ENCODE data around the gene OMD.
"Not testable (repeated sequence)": the region's sequence is repeated elsewhere in the genome, so short reads cannot be mapped to it uniquely, and the experiment has no call there.

OMD gene

GRCh38 chr9:92411157-92411556, 13.1 kb downstream of the OMD start:
- DNase-seq (ENCODE audit: low spot score) = not testable (repeated sequence)

- DNase-seq (ENCODE audit: low spot score) = no peak
These were observed 15.4 kb downstream of the OMD start for GRCh38 chr9:92408747-92409478.

GRCh38 chr9:92407818-92408217, 16.5 kb downstream of the OMD start:
- peak; percentile 34 for DNase-seq (ENCODE audit: low spot score)

- DNase-seq (ENCODE audit: low spot score) = no peak
These were observed 17.8 kb downstream of the OMD start for GRCh38 chr9:92406477-92406876.

GRCh38 chr9:92405818-92406217, 18.5 kb downstream of the OMD start:
- no peak for DNase-seq (ENCODE audit: low spot score)

- DNase-seq (ENCODE audit: low spot score) = peak; percentile 34
These were observed 20.0 kb downstream of the OMD start, which contains the start of gene OGN for GRCh38 chr9:92404042-92404836. Gene OGN (minus strand): TSS chr9:92404578. CDS start chr9:92403407, 1,171 bp downstream.

GRCh38 chr9:92402826-92403745, 21.2 kb downstream of the OMD start:
- DNase-seq (ENCODE audit: low spot score) = no peak

GRCh38 chr9:92402360-92402759, 21.9 kb downstream of the OMD start:
- DNase-seq (ENCODE audit: low spot score) = no peak

GRCh38 chr9:92397853-92398252, 26.4 kb downstream of the OMD start:
- DNase-seq (ENCODE audit: low spot score) = no peak

GRCh38 chr9:92395617-92396016, 28.7 kb downstream of the OMD start:
- DNase-seq (ENCODE audit: low spot score) = no peak

- DNase-seq (ENCODE audit: low spot score) = peak; percentile 49
These were observed 30.6 kb downstream of the OMD start for GRCh38 chr9:92393686-92394085.

- DNase-seq (ENCODE audit: low spot score) = no peak
These were observed 31.6 kb downstream of the OMD start for GRCh38 chr9:92392690-92393089.

- no peak for DNase-seq (ENCODE audit: low spot score)
These were observed 38.3 kb downstream of the OMD start for GRCh38 chr9:92385953-92386352.

GRCh38 chr9:92385477-92385876, 38.8 kb downstream of the OMD start:
- DNase-seq (ENCODE audit: low spot score) = no peak

GRCh38 chr9:92385001-92385400, 39.3 kb downstream of the OMD start:
- DNase-seq (ENCODE audit: low spot score) = no peak

GRCh38 chr9:92384375-92384774, 39.9 kb downstream of the OMD start:
- no peak for DNase-seq (ENCODE audit: low spot score)

- DNase-seq (ENCODE audit: low spot score) = no peak
These were observed 42.5 kb downstream of the OMD start for GRCh38 chr9:92381775-92382174.

GRCh38 chr9:92380603-92381002, 43.7 kb downstream of the OMD start:
- DNase-seq (ENCODE audit: low spot score) = no peak

- DNase-seq (ENCODE audit: low spot score) = peak; percentile 26
These were observed 45.3 kb downstream of the OMD start for GRCh38 chr9:92378865-92379560.

GRCh38 chr9:92377876-92378275, 46.4 kb downstream of the OMD start:
- no peak for DNase-seq (ENCODE audit: low spot score)

GRCh38 chr9:92373167-92373566, 51.1 kb downstream of the OMD start:
- no peak for DNase-seq (ENCODE audit: low spot score)

GRCh38 chr9:92369075-92369474, 55.2 kb downstream of the OMD start:
- no peak for DNase-seq (ENCODE audit: low spot score)

All from AG20443 (cell line).